ENCODE measurements around the gene POC1B. TPM values are rescaled to one million over a fixed set of nuclear protein-coding genes. Genes with fewer than 3 reads are reported as not detected.

POC1B gene
- total and polyA plus RNA-seq, 8 donors = 3.4 to 15.5 (median 6.2) TPM

DNA sequence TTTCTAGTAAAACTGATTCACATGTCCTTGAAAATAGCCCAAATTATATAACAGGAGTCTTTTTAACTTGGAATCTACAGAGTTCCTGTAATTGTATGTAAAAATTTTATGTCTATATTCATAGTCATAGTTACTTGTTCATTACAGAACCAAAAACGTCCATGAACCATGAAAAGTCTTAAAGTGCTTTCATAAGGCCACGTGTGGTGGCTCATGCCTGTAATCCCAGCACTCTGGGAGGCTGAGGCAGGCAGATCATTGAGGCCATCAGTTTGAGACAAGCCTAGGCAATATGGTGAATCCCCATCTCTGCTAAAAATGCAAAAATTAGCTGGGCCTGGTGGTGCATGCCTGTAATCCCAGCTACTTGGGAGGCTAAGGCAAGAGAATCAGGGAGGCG is 49.6 kb downstream of the POC1B start:
- H3K4me1 ChIP-seq = no peaks in the 10 kb centered on the region
- no peak for ATAC-seq
- no peaks in the 10 kb centered on the region for H3K36me3 ChIP-seq
- no peaks in the 10 kb centered on the region for H3K9me3 ChIP-seq
- intact Hi-C loops (cut with DNase I) = no loop called here
- no peak overlapping the region for H3K4me3 ChIP-seq
- H3K27ac ChIP-seq = no peak overlapping the region
- no peaks in the 10 kb centered on the region for H3K27me3 ChIP-seq
- DNase-seq = no peak
- no peak for FAIRE-seq
- TF ChIP-seq, protein P1, sequence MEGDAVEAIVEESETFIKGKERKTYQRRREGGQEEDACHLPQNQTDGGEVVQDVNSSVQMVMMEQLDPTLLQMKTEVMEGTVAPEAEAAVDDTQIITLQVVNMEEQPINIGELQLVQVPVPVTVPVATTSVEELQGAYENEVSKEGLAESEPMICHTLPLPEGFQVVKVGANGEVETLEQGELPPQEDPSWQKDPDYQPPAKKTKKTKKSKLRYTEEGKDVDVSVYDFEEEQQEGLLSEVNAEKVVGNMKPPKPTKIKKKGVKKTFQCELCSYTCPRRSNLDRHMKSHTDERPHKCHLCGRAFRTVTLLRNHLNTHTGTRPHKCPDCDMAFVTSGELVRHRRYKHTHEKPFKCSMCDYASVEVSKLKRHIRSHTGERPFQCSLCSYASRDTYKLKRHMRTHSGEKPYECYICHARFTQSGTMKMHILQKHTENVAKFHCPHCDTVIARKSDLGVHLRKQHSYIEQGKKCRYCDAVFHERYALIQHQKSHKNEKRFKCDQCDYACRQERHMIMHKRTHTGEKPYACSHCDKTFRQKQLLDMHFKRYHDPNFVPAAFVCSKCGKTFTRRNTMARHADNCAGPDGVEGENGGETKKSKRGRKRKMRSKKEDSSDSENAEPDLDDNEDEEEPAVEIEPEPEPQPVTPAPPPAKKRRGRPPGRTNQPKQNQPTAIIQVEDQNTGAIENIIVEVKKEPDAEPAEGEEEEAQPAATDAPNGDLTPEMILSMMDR (IDR thresholded peaks at IDR 0.05) = no peak
- WGBS, 2 donors = 85 to 91% methylated on average over 3 of the region's 3 CpGs

DNA sequence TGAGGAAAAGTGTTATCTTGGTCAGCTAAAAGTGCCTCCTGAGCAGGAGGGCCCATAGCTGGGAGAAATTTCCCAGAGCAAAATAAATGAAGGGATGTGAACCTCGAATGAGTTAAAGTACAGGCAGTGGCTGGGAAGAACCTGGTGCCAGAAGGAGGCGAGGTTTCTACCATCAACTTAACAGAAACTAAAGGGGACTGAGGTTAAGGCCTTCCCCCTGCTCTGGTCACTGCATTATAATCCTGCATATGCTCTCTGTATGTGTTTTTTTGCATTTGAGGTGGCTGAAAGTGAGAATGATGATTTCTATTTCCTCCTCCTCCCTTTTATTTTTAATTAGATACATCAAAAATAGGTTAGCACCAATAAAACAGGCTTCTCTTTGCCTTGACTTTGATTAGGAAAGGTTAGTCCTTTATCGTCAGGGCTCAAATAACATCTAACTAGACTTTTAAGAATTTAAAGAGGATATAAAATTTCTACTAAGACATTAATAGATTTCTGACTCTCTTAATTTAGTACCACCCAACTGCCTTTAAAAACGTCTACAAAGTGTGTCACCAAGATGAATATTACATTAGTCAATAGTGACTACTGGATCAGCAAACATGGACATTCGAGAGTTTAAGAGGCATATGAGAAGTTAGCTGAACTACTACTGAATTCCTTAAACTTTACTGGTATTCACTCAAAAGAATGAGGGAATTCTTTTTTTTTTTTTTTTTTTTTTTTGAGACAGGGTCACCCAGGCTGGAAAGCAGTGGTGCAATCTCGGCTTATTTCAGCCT is 50.5 kb downstream of the POC1B start:
- no peak overlapping the region for H3K27ac ChIP-seq
- no peak for FAIRE-seq

DNA sequence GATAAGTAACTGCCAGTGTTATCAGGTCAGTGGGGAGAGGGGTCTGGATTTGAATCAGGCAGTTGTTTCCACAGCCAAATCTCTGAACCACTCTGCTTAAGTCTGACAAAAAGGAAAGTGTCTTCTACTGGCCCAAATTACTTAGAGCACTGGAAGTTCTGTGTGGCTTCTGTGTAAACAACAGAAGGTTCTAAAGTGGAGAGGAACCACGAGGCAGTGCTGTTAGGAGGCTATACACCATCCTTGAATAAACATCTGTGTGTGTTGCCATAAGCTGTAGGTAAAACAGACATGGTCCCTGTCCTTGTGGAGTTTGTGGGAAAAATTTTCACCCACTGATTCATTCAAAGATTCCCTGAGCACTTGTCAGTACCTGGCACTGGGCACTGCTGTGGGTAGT is 51.2 kb downstream of the POC1B start:
- no peak for ATAC-seq
- intact Hi-C loops (cut with DNase I) = loop anchor here in 1 of 3 donors (5.0 kb wide), 1 partner anchor 53 kb away; the partner anchor contains the start of gene POC1B
- Histone ChIP-seq H3K36me3 (no peaks in the 10 kb centered on the region), H3K4me3 (no peak overlapping the region), H3K4me1 (no peaks in the 10 kb centered on the region), H3K27ac (no peak overlapping the region), H3K9me3 (no peaks in the 10 kb centered on the region), H3K27me3 (no peaks in the 10 kb centered on the region)
- no peak for DNase-seq
- FAIRE-seq = no peak
- WGBS, 2 donors = 34 to 41% methylated on average over 1 of the region's 1 CpG
- TF ChIP-seq, protein P1 (IDR thresholded peaks at IDR 0.05) = no peak

More for the DNA sequence above, 50.5 kb downstream of the POC1B start:
- DNase-seq (no peak), ATAC-seq (no peak)
- no peak overlapping the region for H3K4me3 ChIP-seq
- intact Hi-C loops (cut with DNase I) = no loop called here
- H3K27me3 ChIP-seq = no peaks in the 10 kb centered on the region
- WGBS, 2 donors = 75 to 76% methylated on average over 6 of the region's 6 CpGs
- no peaks in the 10 kb centered on the region for H3K9me3 ChIP-seq
- H3K4me1 ChIP-seq = no peaks in the 10 kb centered on the region
- TF ChIP-seq, protein P1 (IDR thresholded peaks at IDR 0.05) = no peak
- H3K36me3 ChIP-seq = no peaks in the 10 kb centered on the region

DNA sequence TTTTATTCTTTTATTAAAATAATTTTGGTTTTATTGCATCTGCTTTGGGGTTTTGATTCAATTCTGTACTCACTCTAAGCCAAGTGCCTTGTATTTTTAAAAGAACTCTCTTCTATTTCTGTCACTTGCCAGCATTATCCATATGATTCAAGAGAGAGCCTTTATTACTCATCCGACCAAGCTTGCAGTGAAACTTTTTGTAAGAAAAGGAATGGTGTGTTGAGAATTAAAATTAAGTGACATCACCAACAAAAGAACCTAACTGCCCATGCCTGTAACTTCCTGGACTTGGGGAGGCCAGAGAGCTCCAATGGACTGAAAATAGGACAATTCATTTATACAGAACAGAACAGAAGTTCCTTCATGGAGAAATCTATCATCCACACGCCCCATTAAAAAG is 53.3 kb downstream of the POC1B start:
- TF ChIP-seq, protein P1 (IDR thresholded peaks at IDR 0.05) = no peak
- ATAC-seq (no peak), FAIRE-seq (no peak), DNase-seq (no peak)
- Histone ChIP-seq H3K9me3 (no peaks in the 10 kb centered on the region), H3K27ac (no peak overlapping the region), H3K4me3 (no peak overlapping the region), H3K36me3 (no peaks in the 10 kb centered on the region), H3K27me3 (no peaks in the 10 kb centered on the region), H3K4me1 (no peaks in the 10 kb centered on the region)
- 67 to 77% methylated on average over 2 of the region's 2 CpGs for WGBS, 2 donors
- intact Hi-C loops (cut with DNase I) = loop anchor here in 1 of 3 donors (5.0 kb wide), 1 partner anchor 55 kb away; the partner anchor contains the start of gene POC1B
